Aorta (tissue), 5 donors: ENCODE measurements around the gene GRB10. TPM values are rescaled to one million over a fixed set of nuclear protein-coding genes. Genes with fewer than 3 reads are reported as not detected.

Experiments
- ATAC-seq: fragments of 200-7000 bp; cut with Tn5 transposase; one replicate; pipeline ENCODE4 v1.9.1; 2022; ENCODE audit warnings: moderate library complexity; ENCODE audit not compliant: low FRiP score
- DNase-seq, 2 donors: peaks; one replicate each; pipeline ENCODE4 v3.0.0-alpha.2; 2020
- H3K27ac ChIP-seq, 2 donors: one replicate each; pipeline ENCODE4 v1.5.1; 2013; ENCODE audit warnings: low read length in 2 of 2, mild to moderate bottlenecking in 2 of 2, moderate library complexity in 2 of 2, control low read depth in 1 of 2, inconsistent platforms in 1 of 2, low read depth in 1 of 2
- H3K27me3 ChIP-seq, 2 donors: one replicate each; pipeline ENCODE4 v1.6.1; 2013; ENCODE audit warnings: control low read depth in 1 of 2, low read length in 1 of 2, mild to moderate bottlenecking in 1 of 2, moderate library complexity in 1 of 2; ENCODE audit not compliant: insufficient read depth in 2 of 2, control insufficient read depth in 1 of 2
- H3K36me3 ChIP-seq, 2 donors: one replicate each; pipeline ENCODE4 v1.6.1; 2013; ENCODE audit warnings: control low read depth in 1 of 2, low read length in 1 of 2, mild to moderate bottlenecking in 1 of 2; ENCODE audit not compliant: insufficient read depth in 2 of 2, control insufficient read depth in 1 of 2
- H3K4me1 ChIP-seq, 2 donors: one replicate each; pipeline ENCODE4 v1.6.1; 2013; ENCODE audit warnings: low read length in 2 of 2, control low read depth in 1 of 2, mild to moderate bottlenecking in 1 of 2, moderate library complexity in 1 of 2; ENCODE audit not compliant: insufficient read depth in 2 of 2, control insufficient read depth in 1 of 2
- H3K4me3 ChIP-seq, 2 donors: one replicate each; pipeline ENCODE4 v1.5.1; 2013; ENCODE audit warnings: low read length in 2 of 2, control low read depth in 1 of 2, mild to moderate bottlenecking in 1 of 2
- H3K9me3 ChIP-seq: one replicate; pipeline ENCODE4 v1.6.1; 2013; ENCODE audit warnings: mild to moderate bottlenecking, low read length; ENCODE audit not compliant: control insufficient read depth
- WGBS, 2 donors: extraction: QIAGEN DNeasy Blood & Tissue Kit; methylation state at CpG; one replicate each; pipeline ENCODE4 v1.1.7; 2013; 5-methylcytosine and 5-hydroxymethylcytosine counted together
- intact Hi-C, 2 donors: fragments of 100-400 bp; cut with DNase I; formaldehyde crosslinking; loops; one replicate each; pipeline versions ENCODE4 v1.14.2 to v1.15.0; 2022
- polyA plus RNA-seq, 2 donors: library from polyadenylated mRNA; stranded (reverse); fragments of 200-250 nt; gene quantifications; one replicate each; pipeline ENCODE4 v1.2.3, GENCODE V29; 2013
- total RNA-seq, 2 donors: library from RNA; stranded (reverse); fragmentation: NEBNext Ultra II Directional; extraction: Animal tissue kit (Norgen Biotek cat#: 25700); gene quantifications; one replicate each; pipeline ENCODE4 v1.2.1, GENCODE V29; 2021
- donor health status: healthy with polysubstance abuse.
- donor health status: Bipolar disorder and iron deficiency.
- donor health status: DM: no; HTN: no; CAD: no.
- donor health status: DM: no; HTN: no; CAD: no.
- donor health status: DM: yes; HTN: yes; CAD: no.

Gene GRB10
- total and polyA plus RNA-seq, 4 donors, result 11.8 to 108 (median 63.8) TPM

- no peak overlapping the region for H3K4me3 ChIP-seq
- no peaks in the 10 kb centered on the region for H3K36me3 ChIP-seq
- WGBS, 2 donors, result 72 to 74% methylated on average over 14 of the region's 14 CpGs
- H3K27me3 ChIP-seq, result no peaks in the 10 kb centered on the region
- no peaks in the 10 kb centered on the region for H3K4me1 ChIP-seq
- peak in 1 of 2 donors; percentile 41 for DNase-seq
- ATAC-seq, result no peak
- H3K9me3 ChIP-seq, result no peaks in the 10 kb centered on the region
- no peak overlapping the region for H3K27ac ChIP-seq
- intact Hi-C loops, result no loop called here
Observed at GRCh38 chr7:50807026-50807730, 24.5 kb upstream of the GRB10 start.

GRCh38 chr7:50806143-50806542, 23.4 kb upstream of the GRB10 start:
- no peak for ATAC-seq
- Histone ChIP-seq H3K4me3 (no peak overlapping the region), H3K27me3 (no peaks in the 10 kb centered on the region), H3K36me3 (no peaks in the 10 kb centered on the region), H3K9me3 (no peaks in the 10 kb centered on the region), H3K4me1 (no peaks in the 10 kb centered on the region), H3K27ac (no peak overlapping the region)
- intact Hi-C loops, result no loop called here
- DNase-seq, result peak in 1 of 2 donors; percentile 38
- WGBS, 2 donors, result 74 to 75% methylated on average over 9 of the region's 9 CpGs

GRCh38 chr7:50805447-50806125, 22.9 kb upstream of the GRB10 start:
- WGBS, 2 donors, result 49 to 53% methylated on average over 5 of the region's 5 CpGs
- no peaks in the 10 kb centered on the region for H3K36me3 ChIP-seq
- H3K27ac ChIP-seq, result no peak overlapping the region
- no peaks in the 10 kb centered on the region for H3K27me3 ChIP-seq
- ATAC-seq, result no peak
- intact Hi-C loops, result no loop called here
- H3K4me1 ChIP-seq, result no peaks in the 10 kb centered on the region
- no peaks in the 10 kb centered on the region for H3K9me3 ChIP-seq
- peak in 1 of 2 donors; percentile 52 for DNase-seq
- H3K4me3 ChIP-seq, result no peak overlapping the region

GRCh38 chr7:50803359-50804337, 21.0 kb upstream of the GRB10 start:
- intact Hi-C loops, result no loop called here
- no peak for DNase-seq
- Histone ChIP-seq H3K9me3 (no peaks in the 10 kb centered on the region), H3K27me3 (no peaks in the 10 kb centered on the region), H3K4me3 (no peak overlapping the region), H3K27ac (no peak overlapping the region), H3K4me1 (no peaks in the 10 kb centered on the region), H3K36me3 (no peaks in the 10 kb centered on the region)
- 94 to 96% methylated on average over 5 of the region's 5 CpGs for WGBS, 2 donors
- no peak for ATAC-seq

GRCh38 chr7:50801907-50802306, 19.2 kb upstream of the GRB10 start:
- Histone ChIP-seq H3K27me3 (no peaks in the 10 kb centered on the region), H3K4me1 (no peaks in the 10 kb centered on the region), H3K36me3 (no peaks in the 10 kb centered on the region), H3K27ac (no peak overlapping the region), H3K9me3 (no peaks in the 10 kb centered on the region), H3K4me3 (no peak overlapping the region)
- intact Hi-C loops, result no loop called here
- WGBS, 2 donors, result 87 to 100% methylated on average over 1 of the region's 1 CpG
- ATAC-seq, result no peak
- peak in 1 of 2 donors; percentile 39 for DNase-seq

GRCh38 chr7:50799873-50800272, 17.2 kb upstream of the GRB10 start:
- no peaks in the 10 kb centered on the region for H3K9me3 ChIP-seq
- DNase-seq (peak in 1 of 2 donors; percentile 59), ATAC-seq (no peak)
- no peaks in the 10 kb centered on the region for H3K4me1 ChIP-seq
- no peaks in the 10 kb centered on the region for H3K27me3 ChIP-seq
- H3K36me3 ChIP-seq, result no peaks in the 10 kb centered on the region
- intact Hi-C loops, result loop anchor here (10.0 kb wide), 1 partner anchor 265 kb away; no protein-coding TSS in a partner anchor
- 81 to 85% methylated on average over 8 of the region's 8 CpGs for WGBS, 2 donors
- no peak overlapping the region for H3K27ac ChIP-seq
- no peak overlapping the region for H3K4me3 ChIP-seq

DNA sequence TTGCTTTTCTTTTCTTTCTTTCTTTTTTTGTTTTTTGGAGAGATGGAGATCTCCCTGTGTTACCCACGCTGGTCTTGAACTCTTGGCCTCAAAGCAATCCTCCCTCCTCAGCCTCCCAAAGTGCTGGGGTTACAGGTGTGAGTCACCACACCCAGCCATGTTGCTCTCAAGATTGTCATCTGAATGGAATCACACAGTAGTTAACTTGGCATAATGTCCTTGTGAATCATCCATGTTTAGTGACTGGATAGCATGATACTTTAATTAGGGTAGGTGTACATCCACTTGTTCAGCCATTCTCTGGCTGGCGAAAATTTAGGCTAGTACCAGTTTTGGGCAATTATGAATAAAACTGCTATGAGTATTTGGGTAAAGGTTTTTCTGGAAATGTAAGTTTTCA, 15.4 kb upstream of the GRB10 start:
- no peaks in the 10 kb centered on the region for H3K36me3 ChIP-seq
- H3K4me1 ChIP-seq, result no peaks in the 10 kb centered on the region
- DNase-seq (no peak), ATAC-seq (no peak)
- 91 to 94% methylated on average over 2 of the region's 2 CpGs for WGBS, 2 donors
- H3K27me3 ChIP-seq, result no peaks in the 10 kb centered on the region
- no peak overlapping the region for H3K27ac ChIP-seq
- intact Hi-C loops, result loop anchor here (10.0 kb wide), 1 partner anchor 267 kb away; no protein-coding TSS in a partner anchor
- no peak overlapping the region for H3K4me3 ChIP-seq
- H3K9me3 ChIP-seq, result no peaks in the 10 kb centered on the region

DNA sequence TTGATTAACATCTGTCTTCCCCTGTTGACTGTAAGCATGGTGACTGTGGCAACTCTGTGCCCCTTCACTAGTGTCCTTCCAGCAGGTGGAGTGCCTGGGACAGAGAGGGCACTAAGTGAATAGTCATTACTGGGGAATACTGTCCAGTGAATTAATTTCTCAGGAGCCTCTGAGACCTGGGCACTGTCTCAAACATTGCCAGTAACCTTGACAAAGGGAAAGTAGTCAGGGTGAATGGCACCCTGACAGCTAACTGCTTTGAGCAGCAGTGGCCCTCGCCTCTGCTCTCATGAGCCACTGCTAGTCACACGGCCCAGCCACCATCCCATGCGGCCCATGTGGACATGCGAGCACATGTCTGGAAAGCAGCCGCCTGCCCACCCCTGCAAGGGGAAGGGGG, 13.1 kb upstream of the GRB10 start:
- ATAC-seq, result no peak
- intact Hi-C loops, result loop anchor here (10.0 kb wide), 1 partner anchor 269 kb away; no protein-coding TSS in a partner anchor
- H3K27ac ChIP-seq, result no peak overlapping the region

More for the DNA sequence above, 13.1 kb upstream of the GRB10 start:
- Histone ChIP-seq H3K36me3 (no peaks in the 10 kb centered on the region), H3K9me3 (no peaks in the 10 kb centered on the region), H3K4me1 (peaks cover 0 to 4% of the 10 kb centered on the region in 2 donors), H3K4me3 (no peak overlapping the region), H3K27me3 (no peaks in the 10 kb centered on the region)
- 92 to 97% methylated on average over 5 of the region's 5 CpGs for WGBS, 2 donors
- peak in 1 of 2 donors; percentile 36 for DNase-seq
